WI38 (cell line): ENCODE measurements around the gene RANBP17.
"Not testable (repeated sequence)": the region's sequence is repeated elsewhere in the genome, so short reads cannot be mapped to it uniquely, and the experiment has no call there.

ENCODE experiments used
- H3K4me3 ChIP-seq: 2 replicates; pipeline ENCODE4 v1.5.1; 2011; ENCODE audit warnings: low read depth, mild to moderate bottlenecking, control low read depth, low read length
- TF ChIP-seq, protein P1 (sequence below): IDR thresholded peaks from 2 replicates; pipeline ENCODE4 v1.5.1; 2012; ENCODE audit warnings: low read depth, mild to moderate bottlenecking, control low read depth, low read length

RANBP17 gene

DNA sequence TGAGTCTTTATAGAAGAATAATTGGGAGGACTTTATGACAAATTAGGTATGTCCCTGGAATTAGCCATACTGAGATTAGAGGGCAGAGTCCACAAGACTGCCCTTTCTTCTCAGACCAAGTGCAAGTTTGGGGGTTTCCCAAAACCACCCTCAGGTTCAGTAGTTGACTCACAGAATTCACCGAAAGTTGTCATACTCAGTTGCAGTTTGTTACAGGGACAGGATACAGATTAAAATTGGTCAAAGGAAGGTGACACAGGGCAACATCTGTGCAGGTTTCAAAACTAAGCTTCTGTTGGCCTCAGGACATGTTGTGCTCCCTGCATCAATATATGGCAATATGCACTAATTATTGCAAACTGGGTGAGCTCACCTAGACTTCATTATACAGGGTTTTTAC lies 3.8 kb downstream of the RANBP17 start:
- no peak overlapping the region for H3K4me3 ChIP-seq
- TF ChIP-seq, protein P1, sequence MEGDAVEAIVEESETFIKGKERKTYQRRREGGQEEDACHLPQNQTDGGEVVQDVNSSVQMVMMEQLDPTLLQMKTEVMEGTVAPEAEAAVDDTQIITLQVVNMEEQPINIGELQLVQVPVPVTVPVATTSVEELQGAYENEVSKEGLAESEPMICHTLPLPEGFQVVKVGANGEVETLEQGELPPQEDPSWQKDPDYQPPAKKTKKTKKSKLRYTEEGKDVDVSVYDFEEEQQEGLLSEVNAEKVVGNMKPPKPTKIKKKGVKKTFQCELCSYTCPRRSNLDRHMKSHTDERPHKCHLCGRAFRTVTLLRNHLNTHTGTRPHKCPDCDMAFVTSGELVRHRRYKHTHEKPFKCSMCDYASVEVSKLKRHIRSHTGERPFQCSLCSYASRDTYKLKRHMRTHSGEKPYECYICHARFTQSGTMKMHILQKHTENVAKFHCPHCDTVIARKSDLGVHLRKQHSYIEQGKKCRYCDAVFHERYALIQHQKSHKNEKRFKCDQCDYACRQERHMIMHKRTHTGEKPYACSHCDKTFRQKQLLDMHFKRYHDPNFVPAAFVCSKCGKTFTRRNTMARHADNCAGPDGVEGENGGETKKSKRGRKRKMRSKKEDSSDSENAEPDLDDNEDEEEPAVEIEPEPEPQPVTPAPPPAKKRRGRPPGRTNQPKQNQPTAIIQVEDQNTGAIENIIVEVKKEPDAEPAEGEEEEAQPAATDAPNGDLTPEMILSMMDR = no peak

DNA sequence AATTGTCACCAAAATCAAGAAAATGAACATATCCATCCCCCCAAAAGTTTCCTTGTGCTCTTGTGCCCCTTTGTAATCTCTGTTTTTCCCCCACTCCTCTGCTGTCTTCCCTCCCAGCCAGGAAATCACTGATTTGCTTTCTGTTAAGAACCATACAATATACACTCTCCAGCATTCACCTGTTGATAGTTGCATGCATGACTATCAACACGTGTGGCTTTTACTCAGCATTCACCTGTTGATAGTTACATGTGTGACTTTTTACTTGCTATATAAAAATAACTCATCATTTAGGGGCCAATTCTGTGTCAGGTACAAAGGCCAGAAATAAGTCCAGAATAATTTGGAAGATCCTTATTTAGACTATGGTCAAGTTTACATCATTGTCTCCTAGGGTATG lies 6.0 kb downstream of the RANBP17 start:
- TF ChIP-seq, protein P1 = no peak
- no peak overlapping the region for H3K4me3 ChIP-seq

DNA sequence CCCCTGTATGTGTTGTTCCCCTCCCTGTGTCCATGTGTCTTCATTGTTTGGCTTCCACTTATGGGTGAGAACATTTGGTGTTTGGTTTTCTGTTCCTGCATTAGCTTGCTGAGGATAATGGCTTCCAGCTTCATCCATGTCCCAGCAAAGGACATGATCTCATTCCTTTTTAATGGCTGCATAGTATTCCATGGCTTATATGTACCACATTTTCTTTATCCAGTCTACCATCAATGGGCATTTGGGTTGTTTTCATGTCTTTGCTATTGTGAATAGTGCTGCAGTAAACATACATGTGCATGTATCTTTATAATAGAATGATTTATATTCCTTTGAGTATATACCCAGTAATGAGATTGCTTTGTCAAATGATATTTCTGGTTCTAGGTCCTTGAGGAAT lies 8.6 kb downstream of the RANBP17 start:
- not testable (repeated sequence) for H3K4me3 ChIP-seq

DNA sequence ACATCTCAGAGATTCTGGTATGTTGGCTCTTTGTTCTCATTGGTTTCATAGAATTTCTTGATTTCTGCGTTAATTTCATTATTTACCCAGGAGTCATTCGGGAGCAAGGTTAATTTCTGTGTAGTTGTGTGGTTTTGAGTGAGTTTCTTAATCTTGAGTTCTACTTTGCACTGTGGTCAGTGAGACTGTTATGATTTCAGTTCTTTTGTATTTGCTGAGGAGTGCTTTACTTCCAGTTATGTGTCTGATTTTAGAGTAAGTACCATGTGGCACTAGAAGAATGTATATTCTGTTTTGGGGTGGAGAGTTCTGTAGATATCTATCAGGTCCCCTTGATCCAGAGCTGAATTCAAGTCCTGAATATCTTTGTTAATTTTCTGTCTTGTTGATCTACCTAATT lies 12.2 kb downstream of the RANBP17 start:
- no peak overlapping the region for H3K4me3 ChIP-seq
- TF ChIP-seq, protein P1 = no peak

DNA sequence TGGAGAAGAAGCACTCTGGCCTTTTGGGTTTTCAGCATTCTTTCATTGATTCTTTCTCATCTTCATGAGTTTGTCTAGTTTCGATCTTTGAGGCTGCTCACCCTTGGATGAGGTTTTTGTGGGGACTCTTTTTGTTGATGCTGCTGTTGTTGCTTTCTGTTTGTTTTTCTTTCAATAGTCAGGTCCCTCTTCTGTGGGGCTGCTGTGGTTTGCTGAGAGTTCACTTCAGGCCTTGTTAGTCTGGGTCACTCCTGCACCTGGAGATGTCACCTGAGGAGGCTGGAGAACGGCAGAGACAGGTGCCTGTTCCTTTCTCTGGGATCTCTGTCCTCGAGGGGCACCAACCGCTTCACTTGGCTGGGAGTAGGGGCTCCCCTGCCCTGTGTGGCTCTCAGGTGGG lies 14.0 kb downstream of the RANBP17 start:
- no peak overlapping the region for H3K4me3 ChIP-seq
- TF ChIP-seq, protein P1 = no peak

DNA sequence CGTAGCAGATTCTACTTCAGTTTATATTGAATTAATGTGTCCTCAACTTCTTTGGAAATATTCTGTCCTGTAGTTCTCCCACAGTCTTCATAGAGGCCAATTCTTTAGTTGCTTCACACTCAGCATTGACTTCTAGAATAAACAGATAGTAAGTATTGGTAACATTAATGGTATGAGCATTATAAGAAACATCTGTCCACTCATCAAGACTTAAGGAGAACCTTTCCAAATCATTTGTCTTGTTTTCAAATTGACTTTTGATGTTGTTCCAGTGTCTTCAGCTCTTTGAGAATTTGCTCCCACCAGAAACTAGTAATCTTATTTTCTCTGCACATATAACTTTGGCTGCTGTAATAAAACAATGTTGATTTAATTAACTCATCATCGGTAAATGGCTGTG lies 18.3 kb downstream of the RANBP17 start:
- TF ChIP-seq, protein P1 = no peak

DNA sequence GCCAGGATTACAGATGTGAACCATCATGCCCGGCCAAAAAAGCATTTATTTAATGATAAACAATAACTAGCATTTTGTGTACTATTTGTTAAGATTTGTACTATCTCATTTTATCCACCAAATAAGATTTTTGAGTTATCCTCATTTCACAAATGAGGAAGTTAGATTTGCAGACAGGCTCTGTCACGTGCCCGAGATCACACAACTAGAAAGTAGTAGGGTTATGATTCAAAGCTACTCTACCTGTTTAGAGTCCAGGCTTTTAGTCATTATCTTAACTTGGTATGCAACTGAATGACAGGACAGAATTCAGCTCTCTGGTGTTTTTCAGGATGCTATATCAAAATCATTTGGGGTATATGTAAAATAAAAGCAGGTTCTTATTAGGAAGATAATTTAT lies 20.5 kb downstream of the RANBP17 start:
- H3K4me3 ChIP-seq = no peak overlapping the region
- TF ChIP-seq, protein P1 = no peak

More for the DNA sequence above, 18.3 kb downstream of the RANBP17 start:
- H3K4me3 ChIP-seq = no peak overlapping the region

DNA sequence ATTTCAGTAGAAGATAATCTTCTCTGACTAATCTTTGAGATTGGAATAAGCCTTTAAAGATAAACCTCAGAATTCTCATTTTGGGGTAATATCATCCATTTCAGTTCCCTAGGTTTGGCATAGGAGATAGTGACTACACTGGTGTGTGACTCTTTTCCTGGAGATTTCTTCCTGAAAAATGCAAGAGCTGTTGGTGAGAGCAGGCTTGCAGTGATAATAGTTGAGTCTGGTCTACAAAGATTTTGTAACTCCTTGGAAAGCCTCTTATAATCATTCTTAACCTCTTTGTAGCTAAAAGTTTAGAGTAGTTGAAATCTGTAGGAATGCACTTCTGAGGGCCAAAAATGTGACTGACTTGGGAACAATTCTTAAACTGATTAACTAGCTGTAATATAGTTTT lies 23.4 kb downstream of the RANBP17 start:
- TF ChIP-seq, protein P1 = no peak
- no peak overlapping the region for H3K4me3 ChIP-seq
